BLaER1 (cell line): ENCODE data around the gene EMILIN2.

Source experiments
- H3K27ac ChIP-seq: shearing (Covaris generic); formaldehyde crosslinking; 2 replicates; pipeline ENCODE4 v1.8.1; 2022
- H3K27me3 ChIP-seq: shearing (Covaris generic); formaldehyde crosslinking; 2 replicates; pipeline ENCODE4 v1.8.1; 2022
- H3K36me3 ChIP-seq: shearing (Covaris generic); formaldehyde crosslinking; 2 replicates; pipeline ENCODE4 v1.8.1; 2022
- H3K4me1 ChIP-seq: shearing (Covaris generic); formaldehyde crosslinking; 2 replicates; pipeline ENCODE4 v1.8.1; 2022
- H3K4me2 ChIP-seq: shearing (Covaris generic); formaldehyde crosslinking; 2 replicates; pipeline ENCODE4 v1.8.1; 2022
- H3K4me3 ChIP-seq: shearing (Covaris generic); formaldehyde crosslinking; 2 replicates; pipeline ENCODE4 v1.8.1; 2022
- H3K9ac ChIP-seq: shearing (Covaris generic); formaldehyde crosslinking; 2 replicates; pipeline ENCODE4 v1.8.1; 2022
- H3K9me3 ChIP-seq: shearing (Covaris generic); formaldehyde crosslinking; 2 replicates; pipeline ENCODE4 v1.8.1; 2022
- H4K20me1 ChIP-seq: shearing (Covaris generic); formaldehyde crosslinking; 2 replicates; pipeline ENCODE4 v1.8.1; 2022
- Cebpa-rat ChIP-seq: shearing (Covaris generic); IDR thresholded peaks from 2 replicates; pipeline ENCODE4 v1.8.1; 2022

The EMILIN2 gene

GRCh38 chr18:2895391-2895790 lies 48.6 kb downstream of the EMILIN2 start:
- Histone ChIP-seq H3K4me3 (no peak overlapping the region), H3K27me3 (no peaks in the 10 kb centered on the region), H3K9me3 (0 out of 2 replicates have a peak, but pooled peaks cover 4% of the 10 kb centered on the region), H3K9ac (no peak overlapping the region), H3K36me3 (no peaks in the 10 kb centered on the region), H3K4me2 (no peak overlapping the region), H3K27ac (no peak overlapping the region), H3K4me1 (peaks cover 16% of the 10 kb centered on the region), H4K20me1 (no peaks in the 10 kb centered on the region)
- TF ChIP-seq Cebpa-rat: no peak

- no peak overlapping the region for H3K4me3 ChIP-seq
- H3K27me3 ChIP-seq: no peaks in the 10 kb centered on the region
- peaks cover 32% of the 10 kb centered on the region for H3K4me1 ChIP-seq
- H3K9me3 ChIP-seq: 0 out of 2 replicates have a peak, but pooled peaks cover 4% of the 10 kb centered on the region
- H3K4me2 ChIP-seq: no peak overlapping the region
- H3K27ac ChIP-seq: no peak overlapping the region
- H3K36me3 ChIP-seq: no peaks in the 10 kb centered on the region
- no peak overlapping the region for H3K9ac ChIP-seq
- no peak for TF ChIP-seq Cebpa-rat
- H4K20me1 ChIP-seq: no peaks in the 10 kb centered on the region
These were observed 50.2 kb downstream of the EMILIN2 start for GRCh38 chr18:2896990-2897389.

- Histone ChIP-seq H3K9ac (no peak overlapping the region), H3K9me3 (0 out of 2 replicates have a peak, but pooled peaks cover 4% of the 10 kb centered on the region), H3K4me2 (peak overlapping the region; percentile 50), H3K36me3 (no peaks in the 10 kb centered on the region), H3K27me3 (no peaks in the 10 kb centered on the region), H3K27ac (0 out of 2 replicates have a peak overlapping the region, but pooled peaks have one; percentile 49), H3K4me3 (no peak overlapping the region), H4K20me1 (no peaks in the 10 kb centered on the region), H3K4me1 (peaks cover 38% of the 10 kb centered on the region)
- TF ChIP-seq Cebpa-rat: no peak
These were observed 50.8 kb downstream of the EMILIN2 start for GRCh38 chr18:2897448-2898185.

DNA sequence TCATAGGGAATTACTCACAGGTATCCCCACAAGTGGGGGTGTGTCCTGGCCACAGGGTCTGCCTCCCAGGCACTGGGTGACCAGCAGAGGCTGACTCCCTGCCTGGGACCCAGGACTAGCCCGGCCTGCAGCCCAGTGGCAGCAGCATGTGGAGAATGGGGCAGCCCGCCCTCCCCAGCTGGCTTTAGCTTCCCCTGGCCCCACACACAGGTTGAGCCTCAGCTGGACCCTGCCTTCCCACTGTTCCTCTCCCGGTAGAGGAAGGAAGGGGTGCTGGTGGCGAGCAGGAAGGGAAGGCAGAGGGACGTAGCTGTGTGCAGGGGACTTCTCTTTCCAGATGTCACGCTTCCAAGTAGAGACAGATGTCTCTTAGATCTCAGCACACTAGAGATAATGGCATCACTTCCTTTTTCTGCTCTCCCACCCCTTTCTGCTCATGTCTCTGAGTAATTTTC lies 51.4 kb downstream of the EMILIN2 start:
- Histone ChIP-seq H3K4me3 (no peak overlapping the region), H3K27me3 (no peaks in the 10 kb centered on the region), H3K4me2 (peak overlapping the region; percentile 50), H4K20me1 (no peaks in the 10 kb centered on the region), H3K36me3 (no peaks in the 10 kb centered on the region), H3K4me1 (peaks cover 44% of the 10 kb centered on the region), H3K9ac (no peak overlapping the region), H3K27ac (peak overlapping the region; percentile 49; the same call in 1 of the 2 replicates), H3K9me3 (0 out of 2 replicates have a peak, but pooled peaks cover 4% of the 10 kb centered on the region)
- TF ChIP-seq Cebpa-rat: no peak

GRCh38 chr18:2900684-2901422 lies 54.0 kb downstream of the EMILIN2 start:
- Histone ChIP-seq H3K9me3 (no peaks in the 10 kb centered on the region), H3K27me3 (peaks cover 14% of the 10 kb centered on the region), H3K9ac (no peak overlapping the region), H3K36me3 (no peaks in the 10 kb centered on the region), H3K4me3 (no peak overlapping the region), H4K20me1 (no peaks in the 10 kb centered on the region), H3K27ac (no peak overlapping the region), H3K4me2 (peak overlapping the region; percentile 72), H3K4me1 (peaks cover 53% of the 10 kb centered on the region)
- TF ChIP-seq Cebpa-rat: no peak

DNA sequence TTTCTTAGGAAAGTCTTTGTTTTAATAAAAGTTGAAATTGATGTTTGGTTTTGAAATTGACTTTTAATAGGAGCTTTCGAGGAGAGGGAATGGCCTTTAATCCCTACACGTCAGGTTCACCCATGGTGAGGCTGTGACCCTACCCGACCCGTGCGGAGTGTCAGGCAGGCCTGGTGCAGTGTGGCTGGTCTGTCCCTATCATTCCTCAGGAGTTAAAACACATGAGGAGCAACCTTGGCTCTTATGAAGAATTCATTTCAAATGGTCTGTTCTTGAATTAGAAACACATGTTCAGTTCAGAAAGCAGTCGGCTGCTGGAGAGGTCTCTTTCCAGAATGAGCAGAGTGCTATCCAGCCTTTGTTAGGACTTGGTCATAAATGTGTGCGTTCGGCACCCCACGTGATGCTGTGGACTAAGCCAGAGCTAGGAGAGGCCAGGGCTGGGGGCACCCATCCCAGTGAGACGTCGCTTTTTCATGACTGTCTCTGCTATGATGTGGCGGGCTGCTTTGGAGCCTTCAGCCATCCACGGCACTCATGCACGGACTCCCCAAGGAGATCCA lies 54.7 kb downstream of the EMILIN2 start:
- no peaks in the 10 kb centered on the region for H4K20me1 ChIP-seq
- H3K9me3 ChIP-seq: no peaks in the 10 kb centered on the region
- H3K4me2 ChIP-seq: peak overlapping the region; percentile 72
- no peak overlapping the region for H3K27ac ChIP-seq
- H3K27me3 ChIP-seq: peaks cover 20% of the 10 kb centered on the region
- no peak for TF ChIP-seq Cebpa-rat
- no peak overlapping the region for H3K9ac ChIP-seq
- no peaks in the 10 kb centered on the region for H3K36me3 ChIP-seq
- H3K4me1 ChIP-seq: peaks cover 59% of the 10 kb centered on the region
- H3K4me3 ChIP-seq: no peak overlapping the region

- no peak overlapping the region for H3K9ac ChIP-seq
- peaks cover 65% of the 10 kb centered on the region for H3K4me1 ChIP-seq
- no peak overlapping the region for H3K4me3 ChIP-seq
- no peaks in the 10 kb centered on the region for H3K36me3 ChIP-seq
- no peaks in the 10 kb centered on the region for H4K20me1 ChIP-seq
- H3K4me2 ChIP-seq: peak overlapping the region; percentile 72
- no peak overlapping the region for H3K27ac ChIP-seq
- no peaks in the 10 kb centered on the region for H3K9me3 ChIP-seq
- peaks cover 29% of the 10 kb centered on the region for H3K27me3 ChIP-seq
- TF ChIP-seq Cebpa-rat: no peak
These were observed 55.5 kb downstream of the EMILIN2 start for GRCh38 chr18:2902327-2902726.

DNA sequence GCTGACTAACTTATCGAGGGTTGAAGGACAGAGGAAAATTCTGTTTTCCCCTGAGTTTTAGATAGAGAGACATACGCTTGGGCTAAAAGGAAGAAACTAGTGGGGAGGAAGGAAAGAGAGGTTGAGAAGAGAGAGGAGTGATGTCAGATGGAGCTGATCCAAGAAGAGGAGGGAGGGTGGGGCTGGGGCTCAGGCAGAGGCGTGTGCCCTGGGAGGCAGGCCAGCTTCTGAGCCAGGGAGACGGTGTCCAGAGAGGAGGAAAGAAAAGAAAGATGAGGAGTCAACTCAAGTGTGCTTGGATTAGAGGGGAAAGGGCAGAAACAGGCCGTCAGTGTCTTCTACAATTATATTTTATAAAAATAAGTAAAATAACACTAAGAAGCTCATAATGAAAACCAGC lies 56.2 kb downstream of the EMILIN2 start:
- H3K27me3 ChIP-seq: peaks cover 35% of the 10 kb centered on the region
- H3K9ac ChIP-seq: no peak overlapping the region
- peaks cover 70% of the 10 kb centered on the region for H3K4me1 ChIP-seq
- no peak for TF ChIP-seq Cebpa-rat
- peak overlapping the region; percentile 72 for H3K4me2 ChIP-seq
- no peaks in the 10 kb centered on the region for H3K9me3 ChIP-seq
- no peak overlapping the region for H3K27ac ChIP-seq
- H3K36me3 ChIP-seq: no peaks in the 10 kb centered on the region
- H3K4me3 ChIP-seq: no peak overlapping the region
- no peaks in the 10 kb centered on the region for H4K20me1 ChIP-seq

DNA sequence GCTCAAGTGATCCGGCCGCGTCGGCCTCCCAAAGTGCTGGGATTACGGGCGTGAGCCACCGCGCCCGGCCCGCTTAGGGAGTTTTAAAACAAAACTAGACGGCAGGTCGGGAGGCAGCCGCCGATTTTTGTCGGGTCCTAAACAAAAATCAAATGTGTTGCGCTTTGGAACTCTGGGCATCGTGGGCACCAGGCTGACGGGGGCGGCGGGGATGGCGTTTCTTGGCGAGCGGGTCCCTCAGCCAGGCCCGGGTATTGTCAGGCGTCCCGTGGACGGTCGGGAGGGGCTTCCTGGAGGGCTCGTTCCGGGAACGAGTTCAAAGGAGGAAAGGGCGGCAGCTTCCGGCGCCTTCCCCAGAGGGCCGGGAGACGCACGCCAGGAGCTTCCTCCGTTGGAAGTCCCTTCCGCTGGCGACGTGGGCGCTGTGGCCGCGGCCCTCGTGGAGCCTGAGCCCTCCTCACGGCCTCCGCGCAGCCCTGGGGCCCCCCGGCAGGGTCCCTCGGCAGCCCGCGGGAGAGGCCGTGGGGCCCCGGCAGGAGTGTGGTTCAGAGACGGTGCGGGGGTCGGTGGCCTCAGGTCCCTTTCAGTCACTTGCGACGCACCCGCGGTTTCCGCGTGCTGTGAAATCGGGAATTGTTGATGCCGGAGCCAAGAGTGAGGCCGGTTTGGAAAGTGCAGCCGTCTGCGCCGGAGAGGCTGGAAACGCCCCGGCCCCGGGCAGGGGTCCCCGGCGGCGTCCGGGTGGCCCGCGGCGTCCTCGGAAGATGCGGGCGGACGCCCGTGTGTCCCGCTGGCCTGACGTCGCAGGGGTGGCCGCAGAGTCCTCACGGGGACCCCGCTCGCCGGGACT lies 59.3 kb downstream of the EMILIN2 start:
- Histone ChIP-seq H3K9me3 (no peaks in the 10 kb centered on the region), H3K27ac (peak overlapping the region; percentile 77), H3K27me3 (peaks cover 36% of the 10 kb centered on the region), H3K4me3 (peak overlapping the region; percentile 72), H3K36me3 (peaks cover 3% of the 10 kb centered on the region; the same call in 1 of the 2 replicates), H3K4me2 (peak overlapping the region; percentile 95), H3K4me1 (peaks cover 77% of the 10 kb centered on the region), H4K20me1 (no peaks in the 10 kb centered on the region), H3K9ac (peak overlapping the region; percentile 68)
- no peak for TF ChIP-seq Cebpa-rat
